Urinary bladder (tissue), 4 donors: ENCODE measurements around the gene RNH1. TPM values are rescaled to one million over a fixed set of nuclear protein-coding genes. Genes with fewer than 3 reads are reported as not detected.

Experiments used
- DNase-seq: peaks from one replicate; pipeline ENCODE4 v3.0.0-alpha.2; 2015; ENCODE audit errors: extremely low spot score
- H3K27ac ChIP-seq: one replicate; pipeline ENCODE4 v1.5.1; 2013; ENCODE audit warnings: low read depth, mild to moderate bottlenecking, moderate library complexity
- H3K36me3 ChIP-seq: one replicate; pipeline ENCODE4 v1.6.1; 2013; ENCODE audit warnings: mild to moderate bottlenecking, moderate library complexity; ENCODE audit not compliant: insufficient read depth
- H3K4me1 ChIP-seq: one replicate; pipeline ENCODE4 v1.6.1; 2013; ENCODE audit warnings: mild to moderate bottlenecking, moderate library complexity; ENCODE audit not compliant: insufficient read depth
- H3K4me3 ChIP-seq: one replicate; pipeline ENCODE4 v1.5.1; 2013; ENCODE audit warnings: low read depth, low read length
- WGBS: extraction: QIAGEN DNeasy Blood & Tissue Kit; methylation state at CpG from one replicate; pipeline ENCODE4 v1.1.7; 2013; 5-methylcytosine and 5-hydroxymethylcytosine counted together
- polyA plus RNA-seq: library from polyadenylated mRNA; stranded (reverse); fragments of 200-250 nt; gene quantifications from one replicate; pipeline ENCODE4 v1.2.3, GENCODE V29; 2013
- total RNA-seq: library from RNA; depleted of rRNA; stranded (reverse); fragments of >200 nt; gene quantifications from one replicate; pipeline ENCODE4 v1.2.3, GENCODE V29; 2014
- donor health status: healthy with polysubstance abuse.
- donor health status: healthy.

The RNH1 gene
- total and polyA plus RNA-seq, 2 donors = 71.5 to 271 TPM

DNA sequence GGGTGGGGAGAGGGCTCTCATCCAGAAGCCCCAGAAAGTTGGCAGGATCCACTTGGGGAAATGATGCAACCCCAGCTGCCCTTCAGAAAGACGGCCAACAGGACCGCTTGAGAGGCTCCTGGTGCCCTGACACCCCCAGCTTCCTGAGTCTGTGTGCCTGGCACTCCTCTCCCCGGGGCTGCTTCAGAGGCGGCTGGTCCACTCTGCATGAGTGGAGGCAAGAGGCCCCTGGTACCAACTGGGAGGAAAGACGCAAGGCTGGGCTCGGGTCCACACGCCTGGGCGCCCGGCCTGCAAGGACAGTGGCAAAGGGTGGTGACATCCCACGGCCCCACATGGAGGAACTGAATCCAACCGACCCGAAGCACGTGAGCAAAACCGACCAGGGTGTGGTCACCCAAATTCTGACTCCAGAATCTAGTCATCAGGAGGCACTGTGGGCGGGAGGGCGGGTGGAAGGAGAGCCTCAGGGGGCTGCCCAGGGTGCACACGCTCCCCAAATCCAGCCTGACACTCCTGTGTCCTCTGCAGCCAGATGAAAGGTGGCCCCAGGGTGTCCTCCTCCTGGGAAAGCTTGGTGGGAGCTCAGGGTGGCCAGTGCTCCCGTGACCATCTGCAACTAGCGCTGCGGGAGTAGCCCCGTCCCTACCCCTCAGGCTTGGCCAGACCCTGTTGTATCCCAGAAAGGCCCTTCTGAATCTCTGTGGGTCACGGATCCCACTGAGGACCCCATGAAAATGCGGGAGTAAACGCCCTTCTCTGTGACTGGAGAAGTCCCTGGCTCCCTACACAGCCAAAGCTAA, 3.7 kb downstream of the RNH1 start:
- no peaks in the 10 kb centered on the region for H3K4me1 ChIP-seq
- no peak overlapping the region for H3K27ac ChIP-seq
- H3K4me3 ChIP-seq = no peak overlapping the region
- H3K36me3 ChIP-seq = peaks cover 7% of the 10 kb centered on the region
- WGBS = 64% methylated on average over 24 of the region's 24 CpGs
- no peak for DNase-seq

DNA sequence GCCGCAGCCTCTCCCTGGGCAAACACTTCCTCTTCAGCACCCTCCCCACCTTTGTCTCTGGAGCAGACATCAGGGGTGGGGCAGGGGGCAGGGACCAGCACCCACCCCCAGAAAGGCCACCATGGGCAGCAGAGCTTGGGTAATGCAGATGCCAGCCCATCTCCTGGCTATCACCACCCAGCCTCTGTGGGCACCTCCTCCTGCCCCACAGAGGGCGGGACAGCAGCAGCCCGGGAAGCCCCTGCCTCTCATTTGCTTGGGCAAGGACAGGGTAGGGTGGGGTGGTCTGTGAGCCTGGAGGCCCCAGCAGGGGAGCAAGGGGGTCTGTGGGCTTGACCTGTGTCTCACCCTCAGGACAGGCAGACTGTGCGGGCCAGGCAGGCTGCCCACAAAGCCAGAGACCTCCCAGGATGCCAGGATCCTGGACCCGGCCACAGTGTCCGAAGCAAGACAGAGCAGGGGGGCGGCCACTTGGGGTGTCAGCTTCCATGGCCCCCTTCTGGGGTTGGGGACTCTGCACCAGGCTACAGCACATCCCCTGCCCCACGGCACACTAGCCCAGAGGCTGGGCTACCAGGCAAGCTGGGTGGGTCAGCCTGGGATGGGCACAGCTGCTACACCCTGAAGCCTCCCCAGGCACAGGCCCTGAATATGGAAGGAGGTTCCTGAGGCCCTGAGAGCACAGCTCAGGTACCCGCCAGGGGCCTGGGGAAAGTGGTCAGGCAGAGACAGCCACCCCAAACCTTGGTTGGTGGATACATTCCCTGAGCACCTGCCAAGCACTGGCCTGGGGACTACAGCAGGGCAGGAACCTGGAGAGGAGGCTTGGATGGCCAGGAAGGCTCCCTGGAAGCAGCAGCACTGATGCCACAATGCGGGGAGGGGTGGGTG, 4.5 kb downstream of the RNH1 start:
- Histone ChIP-seq H3K36me3 (peaks cover 14% of the 10 kb centered on the region), H3K4me1 (no peaks in the 10 kb centered on the region), H3K27ac (no peak overlapping the region), H3K4me3 (no peak overlapping the region)
- 85% methylated on average over 10 of the region's 10 CpGs for WGBS
- DNase-seq = no peak

DNA sequence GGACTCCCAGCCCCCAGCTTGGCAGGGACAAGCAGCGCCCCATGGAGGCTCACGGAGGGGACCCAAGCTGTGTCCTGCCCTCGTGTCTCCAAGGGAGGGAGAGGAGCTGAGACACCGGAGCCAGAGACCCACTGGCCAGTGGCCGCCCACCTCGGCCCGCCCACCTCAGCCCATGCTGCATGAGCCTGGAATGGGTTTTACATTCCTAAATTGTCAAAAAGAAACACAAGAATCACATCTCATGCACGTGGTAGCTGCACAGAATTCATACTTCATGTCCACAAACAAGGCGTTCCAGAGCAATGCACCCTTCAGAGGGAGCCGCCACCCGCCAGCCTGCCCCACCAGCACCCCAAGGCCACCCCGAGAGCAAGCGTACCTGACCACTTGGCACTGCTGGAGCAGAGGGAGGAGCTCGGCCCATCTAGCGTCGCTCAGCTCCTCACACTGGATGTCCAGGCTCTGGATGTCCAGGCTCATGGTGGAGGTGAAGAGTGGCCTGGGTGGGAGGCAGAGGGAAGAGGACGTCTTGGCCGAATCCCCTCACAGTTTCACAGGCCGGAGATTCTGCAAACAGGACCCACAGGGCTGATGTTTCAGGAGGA, 5.3 kb downstream of the RNH1 start:
- peaks cover 14% of the 10 kb centered on the region for H3K36me3 ChIP-seq
- 80% methylated on average over 19 of the region's 19 CpGs for WGBS
- H3K4me3 ChIP-seq = no peak overlapping the region
- H3K27ac ChIP-seq = no peak overlapping the region
- no peaks in the 10 kb centered on the region for H3K4me1 ChIP-seq
- no peak for DNase-seq

DNA sequence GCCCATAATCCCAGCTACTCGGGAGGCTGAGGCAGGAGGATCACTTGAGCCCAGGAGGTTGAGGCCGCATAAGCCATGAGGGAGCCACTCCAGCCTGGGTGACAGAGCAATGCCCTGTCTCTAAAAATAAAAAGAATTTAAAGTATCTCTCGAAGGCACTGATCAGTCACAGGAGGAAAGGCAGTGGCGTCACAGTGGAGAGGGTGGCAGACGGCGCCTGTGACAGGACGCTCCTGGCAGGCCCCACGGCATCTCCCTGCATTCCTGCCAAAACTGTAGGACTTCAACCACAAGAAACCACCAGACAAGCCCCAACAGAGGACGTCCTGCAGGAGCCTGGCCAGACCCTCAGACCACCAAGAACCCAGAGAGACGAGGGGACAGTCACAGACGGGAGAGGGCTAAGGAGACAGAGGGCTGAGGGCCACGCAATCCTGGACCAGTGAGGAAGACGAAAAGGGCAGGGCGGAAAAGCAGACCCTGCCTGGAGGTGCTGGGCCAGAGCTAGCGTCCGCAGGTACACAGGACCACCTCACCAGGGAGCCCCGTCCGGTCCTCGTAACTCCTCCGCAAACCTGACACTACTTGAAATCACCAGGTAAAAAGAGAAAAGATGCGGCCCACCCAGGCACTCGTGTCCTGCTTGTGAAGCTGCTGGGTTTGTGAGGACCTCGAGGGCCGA, 5.9 kb downstream of the RNH1 start:
- Histone ChIP-seq H3K27ac (no peak overlapping the region), H3K4me1 (no peaks in the 10 kb centered on the region), H3K36me3 (peaks cover 14% of the 10 kb centered on the region), H3K4me3 (no peak overlapping the region)
- DNase-seq = no peak
- 94% methylated on average over 24 of the region's 24 CpGs for WGBS

DNA sequence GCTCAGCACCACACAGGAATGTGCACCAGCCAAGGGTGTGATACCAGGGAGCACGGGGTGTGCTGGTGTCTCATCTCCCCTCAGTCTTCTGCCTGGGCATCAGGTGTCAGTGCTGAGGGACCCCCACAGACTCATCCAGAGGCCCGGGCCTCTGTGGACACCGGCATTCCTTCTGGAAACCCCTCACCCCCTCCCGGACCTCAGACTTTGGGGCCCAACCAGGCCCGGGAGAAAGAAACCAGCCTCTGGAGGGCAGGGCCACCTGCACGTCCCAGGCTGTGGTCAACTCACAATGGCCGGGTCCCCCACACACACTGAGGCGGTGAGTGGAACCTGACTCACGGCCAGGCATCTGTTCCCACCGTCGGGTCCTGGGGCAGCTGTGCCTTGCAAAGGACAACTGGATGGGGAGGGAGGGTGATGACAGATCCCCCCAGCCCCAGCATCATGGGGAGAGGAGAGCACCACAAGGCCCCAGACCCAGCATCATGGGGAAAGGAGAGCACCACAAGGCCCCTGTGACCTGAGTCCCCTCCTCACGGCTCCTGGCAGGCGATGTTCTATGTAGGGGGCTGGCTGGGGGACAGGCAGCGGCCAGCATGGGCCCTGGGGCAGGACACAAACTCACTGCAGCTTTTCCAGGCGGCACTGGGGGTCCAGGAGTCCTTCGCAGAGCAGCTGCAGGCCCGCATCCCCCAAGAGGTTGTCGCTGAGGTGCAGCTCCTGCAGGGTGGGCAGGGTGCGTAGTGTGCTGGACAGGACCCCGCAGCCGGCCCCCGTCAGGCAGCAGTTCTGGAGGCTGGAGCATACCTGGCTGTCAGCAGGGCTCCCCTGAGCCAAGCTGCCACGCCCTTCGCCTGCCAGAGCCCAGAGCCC, 7.6 kb downstream of the RNH1 start:
- 92% methylated on average over 24 of the region's 24 CpGs for WGBS
- no peak for DNase-seq
- H3K4me1 ChIP-seq = no peaks in the 10 kb centered on the region
- H3K27ac ChIP-seq = no peak overlapping the region
- no peak overlapping the region for H3K4me3 ChIP-seq
- peaks cover 14% of the 10 kb centered on the region for H3K36me3 ChIP-seq

DNA sequence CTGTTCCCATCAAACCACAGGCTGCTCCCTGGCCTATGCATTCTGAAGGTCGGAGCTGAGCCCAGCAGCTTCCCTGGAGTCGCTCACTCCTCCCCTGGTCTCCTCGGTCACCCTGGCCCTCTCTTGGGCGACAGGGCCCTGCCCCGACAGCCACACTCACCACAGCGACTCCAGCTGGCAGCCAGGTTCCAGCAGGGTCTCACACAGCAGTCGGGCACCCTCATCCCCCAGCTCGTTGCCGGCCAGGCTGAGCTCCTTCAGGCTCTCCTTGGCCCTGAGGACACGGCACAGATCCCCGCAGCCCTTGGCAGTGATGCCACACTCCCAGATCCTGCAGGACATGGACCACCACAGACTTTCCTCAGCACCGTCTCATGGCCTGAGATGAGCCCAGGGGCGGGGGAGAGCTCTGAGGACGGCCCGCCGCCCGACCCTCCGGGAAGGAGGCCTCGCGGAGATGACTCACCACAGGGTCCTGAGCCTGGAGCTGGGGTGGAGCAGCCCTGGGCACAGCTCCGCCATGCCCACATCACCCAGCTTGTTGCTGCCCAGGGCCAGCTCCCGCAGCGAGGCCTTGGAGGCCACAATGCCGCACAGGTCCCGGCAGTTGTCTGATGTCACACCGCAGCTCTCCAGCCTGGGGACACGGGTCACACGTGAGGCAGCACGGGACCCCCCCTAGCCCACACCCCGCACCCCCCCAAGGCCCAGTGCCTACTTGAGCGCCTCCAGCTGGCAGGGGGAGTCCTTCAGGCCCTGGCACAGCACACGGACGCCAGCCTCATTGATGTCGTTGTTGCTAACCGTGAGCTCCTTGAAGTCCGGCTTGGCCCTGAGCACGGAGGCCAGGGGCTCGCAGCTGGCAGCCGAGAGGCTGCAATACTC, 8.5 kb downstream of the RNH1 start:
- Histone ChIP-seq H3K27ac (no peak overlapping the region), H3K36me3 (peaks cover 14% of the 10 kb centered on the region), H3K4me3 (no peak overlapping the region), H3K4me1 (no peaks in the 10 kb centered on the region)
- WGBS = 96% methylated on average over 39 of the region's 39 CpGs
- no peak for DNase-seq

DNA sequence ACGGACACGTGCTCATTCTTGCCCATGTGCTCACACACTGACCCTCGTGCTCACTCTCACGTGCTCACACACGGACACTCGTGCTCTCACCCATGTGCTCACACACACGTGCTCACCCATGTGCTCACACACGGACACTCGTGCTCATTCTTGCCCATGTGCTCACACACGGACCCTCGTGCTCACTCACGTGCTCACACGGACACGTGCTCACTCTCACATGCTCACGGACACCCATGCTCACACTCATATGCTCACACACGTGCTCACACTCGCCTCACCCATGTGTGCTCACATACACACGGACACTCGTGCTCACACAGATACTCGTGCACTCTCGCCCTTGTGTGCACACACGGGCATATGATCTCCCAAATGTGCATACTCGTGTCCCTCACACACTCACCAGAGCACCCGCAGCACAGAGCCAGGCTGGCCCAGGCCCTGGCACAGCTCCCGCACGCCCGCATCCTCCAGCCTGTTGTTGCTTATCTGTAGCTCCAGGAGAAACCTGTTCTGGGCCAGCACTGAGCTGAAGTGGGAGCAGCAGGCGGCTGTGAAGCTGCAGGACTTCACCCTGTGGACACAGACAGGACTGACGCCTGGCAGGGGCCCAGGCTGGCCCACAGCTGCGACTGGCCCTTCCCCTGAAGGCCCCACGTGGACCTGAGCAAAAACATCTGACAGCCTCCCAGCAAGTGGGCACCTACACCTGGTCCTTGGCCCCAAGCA, 9.3 kb downstream of the RNH1 start:
- Histone ChIP-seq H3K27ac (no peak overlapping the region), H3K4me1 (no peaks in the 10 kb centered on the region), H3K36me3 (peaks cover 14% of the 10 kb centered on the region), H3K4me3 (no peak overlapping the region)
- DNase-seq = no peak
- 96% methylated on average over 31 of the region's 31 CpGs for WGBS

DNA sequence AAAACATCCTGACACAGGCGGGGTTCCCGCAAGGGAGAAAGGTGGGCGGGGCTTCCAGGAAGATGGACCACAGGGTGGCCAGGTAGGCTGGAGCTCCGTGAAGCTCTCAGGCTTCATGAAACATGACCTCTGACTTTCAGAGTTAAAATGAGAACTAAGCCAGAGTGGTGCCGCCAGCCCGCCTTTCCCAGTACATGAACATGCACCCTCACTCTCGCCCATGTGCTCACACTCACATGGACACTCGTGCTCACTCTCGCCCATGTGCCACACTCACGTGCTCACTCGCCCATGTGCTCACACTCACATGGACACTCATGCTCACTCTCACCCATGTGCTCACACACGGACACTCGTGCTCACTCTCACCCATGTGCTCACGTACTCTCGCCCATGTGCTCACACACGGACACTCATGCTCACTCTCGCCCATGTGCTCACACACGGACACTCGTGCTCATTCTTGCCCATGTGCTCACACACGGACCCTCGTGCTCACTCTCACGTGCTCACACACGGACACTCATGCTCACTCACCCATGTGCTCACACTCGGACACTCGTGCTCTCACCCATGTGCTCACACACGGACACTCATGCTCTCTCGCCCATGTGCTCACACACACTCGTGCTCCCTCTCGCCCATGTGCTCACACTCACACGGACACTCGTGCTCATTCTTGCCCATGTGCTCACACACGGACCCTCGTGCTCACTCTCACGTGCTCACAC, 10.0 kb downstream of the RNH1 start:
- Histone ChIP-seq H3K4me3 (no peak overlapping the region), H3K4me1 (no peaks in the 10 kb centered on the region), H3K27ac (no peak overlapping the region), H3K36me3 (peaks cover 14% of the 10 kb centered on the region)
- DNase-seq = no peak
- WGBS = 95% methylated on average over 34 of the region's 34 CpGs

- no peak overlapping the region for H3K4me3 ChIP-seq
- no peaks in the 10 kb centered on the region for H3K4me1 ChIP-seq
- no peak overlapping the region for H3K27ac ChIP-seq
- H3K36me3 ChIP-seq = peaks cover 14% of the 10 kb centered on the region
- WGBS = 69% methylated on average over 10 of the region's 10 CpGs
- no peak for DNase-seq
Observed at GRCh38 chr11:495537-495931, 11.5 kb downstream of the RNH1 start.

- DNase-seq = no peak
- WGBS = 79% methylated on average over 37 of the region's 37 CpGs
- Histone ChIP-seq H3K36me3 (peaks cover 11% of the 10 kb centered on the region), H3K27ac (no peak overlapping the region), H3K4me3 (no peak overlapping the region), H3K4me1 (no peaks in the 10 kb centered on the region)
Observed at GRCh38 chr11:494761-495536, 12.1 kb downstream of the RNH1 start.
